Prostate gland (tissue), 2 donors: ENCODE measurements around the gene SLC25A53.
"Not testable (repeated sequence)": the region's sequence is repeated elsewhere in the genome, so short reads cannot be mapped to it uniquely, and the experiment has no call there.

Source experiments
- POLR2AphosphoS5 ChIP-seq: sonication (generic); formaldehyde crosslinking; IDR thresholded peaks from one replicate; pipeline ENCODE4 v1.6.1; 2017; ENCODE audit warnings: antibody characterized with exemption
- TF ChIP-seq, protein P1 (sequence below), 4 experiments: fragments of 200-600 bp in 2 of 4; fragments of 450-650 bp in 2 of 4; sonication (generic) in 2 of 4; IDR thresholded peaks; 1 replicate in 3 of 4; 2 replicates in 1 of 4; pipeline ENCODE4 v1.5.1; 2016 to 2019; ENCODE audit warnings: antibody characterized with exemption in 4 of 4, mild to moderate bottlenecking in 2 of 4, moderate library complexity in 2 of 4

DNA sequence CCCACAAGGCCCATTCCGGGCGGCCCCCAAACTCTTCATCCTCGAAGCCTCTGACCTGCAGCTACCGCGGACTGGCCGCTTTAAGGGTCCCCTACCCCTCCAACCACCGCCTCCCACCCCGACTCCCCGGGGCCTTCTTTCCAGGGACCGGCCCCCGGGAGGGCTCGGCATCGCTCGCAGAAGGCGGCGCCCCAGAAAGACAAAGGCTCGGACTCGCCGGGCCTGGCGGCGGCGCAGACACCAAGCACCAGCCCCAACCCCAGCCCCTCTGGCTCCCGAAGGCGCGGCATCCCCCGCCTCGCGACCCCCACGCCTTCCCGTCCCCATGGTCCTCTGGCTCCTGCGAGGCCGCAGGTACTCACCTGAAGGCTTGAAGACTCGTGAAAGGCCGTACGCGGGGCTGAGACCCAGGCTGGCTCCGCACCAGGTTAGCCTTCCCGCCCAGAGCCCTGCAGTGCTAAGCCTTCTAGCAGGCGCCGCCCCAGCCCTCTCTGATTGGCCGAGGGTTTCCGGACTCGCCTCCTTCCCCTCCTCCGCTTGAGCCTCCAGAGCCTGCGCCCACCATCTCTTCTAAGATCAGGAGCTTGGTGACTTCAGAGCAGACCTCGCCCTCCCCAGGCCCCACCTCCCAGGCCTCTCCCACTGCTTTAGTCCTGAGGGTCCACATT lies 80.9 kb downstream of the SLC25A53 start, which contains the start of gene TMSB15C:
- TF ChIP-seq, protein P1, sequence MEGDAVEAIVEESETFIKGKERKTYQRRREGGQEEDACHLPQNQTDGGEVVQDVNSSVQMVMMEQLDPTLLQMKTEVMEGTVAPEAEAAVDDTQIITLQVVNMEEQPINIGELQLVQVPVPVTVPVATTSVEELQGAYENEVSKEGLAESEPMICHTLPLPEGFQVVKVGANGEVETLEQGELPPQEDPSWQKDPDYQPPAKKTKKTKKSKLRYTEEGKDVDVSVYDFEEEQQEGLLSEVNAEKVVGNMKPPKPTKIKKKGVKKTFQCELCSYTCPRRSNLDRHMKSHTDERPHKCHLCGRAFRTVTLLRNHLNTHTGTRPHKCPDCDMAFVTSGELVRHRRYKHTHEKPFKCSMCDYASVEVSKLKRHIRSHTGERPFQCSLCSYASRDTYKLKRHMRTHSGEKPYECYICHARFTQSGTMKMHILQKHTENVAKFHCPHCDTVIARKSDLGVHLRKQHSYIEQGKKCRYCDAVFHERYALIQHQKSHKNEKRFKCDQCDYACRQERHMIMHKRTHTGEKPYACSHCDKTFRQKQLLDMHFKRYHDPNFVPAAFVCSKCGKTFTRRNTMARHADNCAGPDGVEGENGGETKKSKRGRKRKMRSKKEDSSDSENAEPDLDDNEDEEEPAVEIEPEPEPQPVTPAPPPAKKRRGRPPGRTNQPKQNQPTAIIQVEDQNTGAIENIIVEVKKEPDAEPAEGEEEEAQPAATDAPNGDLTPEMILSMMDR (IDR thresholded peaks at IDR 0.05), result not testable (repeated sequence)
- TF ChIP-seq POLR2AphosphoS5, result not testable (repeated sequence)
